SK-N-MC (cell line): Measurements from ENCODE around the gene ZNF277.

Source experiments
- EZH2 ChIP-seq: fragments of 200-600 bp; sonication (generic); IDR thresholded peaks from one replicate; pipeline ENCODE4 v1.6.1; 2017; ENCODE audit warnings: antibody characterized with exemption
- POLR2AphosphoS5 ChIP-seq: IDR thresholded peaks from 2 replicates; pipeline ENCODE4 v1.6.1; 2012; ENCODE audit warnings: mild to moderate bottlenecking, low read depth, low read length, borderline replicate concordance

- TF ChIP-seq EZH2, result no peak
- TF ChIP-seq POLR2AphosphoS5, result no peak
These were observed 27.7 kb downstream of the ZNF277 start for GRCh38 chr7:112234147-112234546.
